Type B pancreatic cell (in vitro differentiated cells): ENCODE data around the gene CUX1. TPM values are rescaled to one million over a fixed set of nuclear protein-coding genes. Genes with fewer than 3 reads are reported as not detected.
"Not testable (repeated sequence)": the region's sequence is repeated elsewhere in the genome, so short reads cannot be mapped to it uniquely, and the experiment has no call there.

Source experiments
- DNase-seq: peaks from one replicate; pipeline ENCODE4 v3.0.0; 2021; ENCODE audit warnings: mixed read lengths; ENCODE audit not compliant: unreplicated experiment; ENCODE audit errors: extremely low spot score
- H3K27ac Mint-ChIP-seq: 2 replicates; pipeline ENCODE4 v1.8.0; 2021; ENCODE audit warnings: mild to moderate bottlenecking, mixed read lengths
- H3K27me3 Mint-ChIP-seq: 2 replicates; pipeline ENCODE4 v1.8.0; 2021; ENCODE audit warnings: mixed read lengths
- H3K36me3 Mint-ChIP-seq: 2 replicates; pipeline ENCODE4 v1.8.0; 2021; ENCODE audit warnings: mixed read lengths
- H3K4me1 Mint-ChIP-seq: one replicate; pipeline ENCODE4 v1.8.0; 2021; ENCODE audit warnings: mixed read lengths; ENCODE audit not compliant: unreplicated experiment
- H3K4me3 Mint-ChIP-seq: 2 replicates; pipeline ENCODE4 v1.8.0; 2021; ENCODE audit warnings: mild to moderate bottlenecking, mixed read lengths
- H3K9me3 Mint-ChIP-seq: 2 replicates; pipeline ENCODE4 v1.8.0; 2021; ENCODE audit warnings: mixed read lengths
- total RNA-seq: library from RNA; stranded (reverse); gene quantifications from 2 replicates; pipeline ENCODE4 v1.2.1, GENCODE V29; 2021; ENCODE audit warnings: low replicate concordance
- TF ChIP-seq, protein P1 (sequence below): fragments of 200-600 bp; sonication (generic); conservative IDR thresholded peaks from 2 replicates; pipeline ENCODE4 v1.5.0; 2021; ENCODE audit warnings: antibody characterized with exemption, mild to moderate bottlenecking

Gene CUX1
- total RNA-seq, 1 donor from 2014 or later, result 76.4 TPM

DNA sequence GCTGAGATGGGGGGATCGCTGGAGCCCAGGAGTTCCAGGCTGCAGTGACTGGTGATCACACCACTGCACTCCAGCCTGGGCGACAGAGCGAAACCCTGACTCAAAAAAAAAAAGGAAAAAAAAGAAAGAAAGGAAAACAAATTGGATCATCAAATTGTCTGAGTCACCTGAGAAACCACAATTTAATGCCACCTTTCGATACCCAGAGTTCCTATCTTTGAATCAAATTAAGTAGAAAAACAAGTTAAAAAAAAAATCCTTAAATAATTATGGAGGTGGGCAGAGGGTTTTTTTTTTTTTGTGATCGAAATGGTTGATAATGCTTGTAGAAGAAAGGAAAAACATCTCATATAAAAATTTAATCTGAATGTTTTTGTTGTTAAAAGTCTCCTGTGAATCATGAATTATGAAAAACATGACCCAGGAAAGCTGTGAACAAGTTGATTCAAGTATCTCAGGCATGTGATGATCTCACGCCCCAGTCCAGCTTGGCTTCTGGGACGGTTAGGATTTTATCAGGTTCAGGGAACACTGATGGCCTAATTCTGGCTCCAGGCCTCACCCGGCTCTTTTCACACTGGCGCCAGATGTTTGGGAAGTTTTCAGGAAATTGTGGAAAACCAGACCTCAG lies 25.3 kb upstream of the CUX1 start:
- Mint-ChIP-seq H3K36me3 (no peaks in the 10 kb centered on the region), H3K9me3 (no peaks in the 10 kb centered on the region), H3K4me3 (no peak overlapping the region), H3K4me1 (no peaks in the 10 kb centered on the region), H3K27me3 (peaks cover 4% of the 10 kb centered on the region), H3K27ac (no peak overlapping the region)
- no peak for DNase-seq
- TF ChIP-seq, protein P1, sequence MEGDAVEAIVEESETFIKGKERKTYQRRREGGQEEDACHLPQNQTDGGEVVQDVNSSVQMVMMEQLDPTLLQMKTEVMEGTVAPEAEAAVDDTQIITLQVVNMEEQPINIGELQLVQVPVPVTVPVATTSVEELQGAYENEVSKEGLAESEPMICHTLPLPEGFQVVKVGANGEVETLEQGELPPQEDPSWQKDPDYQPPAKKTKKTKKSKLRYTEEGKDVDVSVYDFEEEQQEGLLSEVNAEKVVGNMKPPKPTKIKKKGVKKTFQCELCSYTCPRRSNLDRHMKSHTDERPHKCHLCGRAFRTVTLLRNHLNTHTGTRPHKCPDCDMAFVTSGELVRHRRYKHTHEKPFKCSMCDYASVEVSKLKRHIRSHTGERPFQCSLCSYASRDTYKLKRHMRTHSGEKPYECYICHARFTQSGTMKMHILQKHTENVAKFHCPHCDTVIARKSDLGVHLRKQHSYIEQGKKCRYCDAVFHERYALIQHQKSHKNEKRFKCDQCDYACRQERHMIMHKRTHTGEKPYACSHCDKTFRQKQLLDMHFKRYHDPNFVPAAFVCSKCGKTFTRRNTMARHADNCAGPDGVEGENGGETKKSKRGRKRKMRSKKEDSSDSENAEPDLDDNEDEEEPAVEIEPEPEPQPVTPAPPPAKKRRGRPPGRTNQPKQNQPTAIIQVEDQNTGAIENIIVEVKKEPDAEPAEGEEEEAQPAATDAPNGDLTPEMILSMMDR, result no peak

DNA sequence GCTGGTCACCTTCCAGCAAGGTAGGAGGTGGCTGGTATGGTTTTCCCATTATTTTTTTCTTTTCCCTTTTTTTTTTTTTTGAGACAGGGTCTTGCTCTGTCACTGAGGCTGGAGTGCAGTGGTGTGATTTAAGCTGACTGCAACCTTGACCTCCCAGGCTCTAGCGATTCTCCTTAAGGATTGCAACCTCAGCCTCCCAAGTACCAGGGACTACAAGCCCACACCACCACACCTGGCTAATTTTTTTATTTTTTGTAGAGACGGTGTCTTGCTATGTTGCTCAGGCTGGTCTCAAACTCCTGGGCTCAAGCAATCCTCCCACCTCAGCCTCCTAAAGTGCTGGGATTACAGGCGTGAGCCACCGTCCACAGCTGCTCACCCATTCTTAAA lies 24.7 kb upstream of the CUX1 start:
- not testable (repeated sequence) for H3K4me3 Mint-ChIP-seq, H3K27ac Mint-ChIP-seq, H3K9me3 Mint-ChIP-seq

DNA sequence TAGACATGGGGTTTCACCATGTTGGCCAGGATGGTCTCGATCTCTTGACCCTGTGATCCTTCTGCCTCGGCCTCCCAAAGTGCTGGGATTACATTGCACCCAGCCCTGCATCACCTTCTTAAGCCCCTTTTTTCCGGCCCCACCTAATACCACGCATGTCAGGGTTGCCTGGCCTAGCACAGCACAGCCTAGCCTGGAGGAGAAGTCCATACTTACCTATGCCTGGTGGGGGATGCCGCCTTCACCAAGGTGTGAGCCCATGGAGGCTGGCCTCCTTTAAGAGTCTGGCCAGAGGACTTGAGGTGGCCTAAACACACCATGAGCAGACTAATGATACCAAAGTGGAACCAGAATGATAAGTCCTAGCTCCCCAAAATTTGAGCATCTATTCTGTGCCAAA lies 22.0 kb upstream of the CUX1 start:
- Mint-ChIP-seq H3K27ac (no peak overlapping the region), H3K4me3 (no peak overlapping the region), H3K27me3 (peaks cover 12% of the 10 kb centered on the region), H3K4me1 (no peaks in the 10 kb centered on the region), H3K9me3 (no peaks in the 10 kb centered on the region), H3K36me3 (no peaks in the 10 kb centered on the region)
- TF ChIP-seq, protein P1, result no peak
- no peak for DNase-seq

More for the DNA sequence above, 24.7 kb upstream of the CUX1 start:
- H3K27me3 Mint-ChIP-seq, H3K4me1 Mint-ChIP-seq, H3K36me3 Mint-ChIP-seq, DNase-seq: not testable (repeated sequence)

DNA sequence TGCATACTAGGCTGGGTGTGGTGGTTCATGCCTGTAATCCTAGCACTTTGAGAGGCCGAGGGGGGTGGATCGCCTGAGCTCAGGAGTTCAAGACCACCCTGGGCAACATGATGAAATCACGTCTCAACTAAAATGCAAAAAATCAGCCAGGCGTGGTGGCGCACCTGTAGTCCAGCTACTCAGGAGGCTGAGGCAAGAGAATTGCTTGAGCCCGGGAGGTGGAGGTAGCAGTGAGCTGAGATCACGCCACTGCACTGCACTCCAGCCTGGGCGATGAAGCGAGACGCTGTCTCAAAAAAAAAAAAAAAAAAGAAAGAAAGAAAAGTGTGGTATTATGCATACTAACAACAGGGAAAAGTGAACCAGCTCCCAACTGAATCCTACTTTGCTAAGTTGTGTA lies 19.3 kb upstream of the CUX1 start:
- peaks cover 26% of the 10 kb centered on the region for H3K27me3 Mint-ChIP-seq
- not testable (repeated sequence) for H3K4me1 Mint-ChIP-seq, DNase-seq, H3K36me3 Mint-ChIP-seq, H3K4me3 Mint-ChIP-seq, H3K9me3 Mint-ChIP-seq, H3K27ac Mint-ChIP-seq

DNA sequence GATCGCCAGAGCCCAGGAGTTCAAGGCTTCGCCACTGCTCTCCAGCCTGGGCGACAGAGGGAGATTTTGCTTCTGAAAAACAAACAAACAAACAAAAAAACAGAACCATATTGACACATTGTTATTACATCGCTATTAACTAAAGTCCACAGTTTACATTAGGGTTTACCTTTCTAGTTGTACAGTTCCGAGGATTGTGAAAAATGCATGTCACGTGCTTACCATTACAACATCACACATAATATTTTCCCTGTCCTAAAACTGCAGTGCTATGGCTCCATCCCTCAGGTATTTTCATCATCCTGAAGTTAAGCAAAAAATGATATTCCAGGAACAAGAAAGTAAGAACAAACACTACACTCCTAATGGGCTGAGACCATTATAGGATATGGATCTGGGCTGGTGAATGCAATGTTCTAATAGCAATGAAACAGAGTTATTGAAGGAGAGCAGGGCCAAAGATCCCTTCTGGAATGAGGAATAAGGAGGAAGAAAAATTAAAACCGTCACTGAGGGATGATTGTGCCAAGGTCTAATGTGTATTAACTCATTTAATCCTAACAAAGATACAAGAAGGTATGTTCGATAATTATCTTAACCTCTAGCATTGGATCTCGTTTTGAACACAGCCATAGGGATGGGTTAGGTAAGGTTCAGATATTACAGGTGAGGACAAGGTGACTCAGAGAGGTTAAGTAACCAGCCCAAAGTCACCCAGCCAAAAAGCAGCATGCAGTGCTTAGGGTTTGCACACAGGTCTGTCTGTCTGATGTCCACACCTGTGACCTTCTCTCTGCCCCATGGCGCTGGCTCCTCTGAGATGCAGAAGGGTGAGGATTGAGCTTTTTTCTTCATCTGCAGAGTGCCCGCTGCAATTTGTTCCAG lies 14.0 kb upstream of the CUX1 start:
- H3K27me3 Mint-ChIP-seq, result peaks cover 53% of the 10 kb centered on the region
- H3K9me3 Mint-ChIP-seq, result no peaks in the 10 kb centered on the region
- TF ChIP-seq, protein P1, result no peak
- H3K4me3 Mint-ChIP-seq, result no peak overlapping the region
- no peaks in the 10 kb centered on the region for H3K36me3 Mint-ChIP-seq
- no peak for DNase-seq
- peaks cover 11% of the 10 kb centered on the region for H3K4me1 Mint-ChIP-seq
- no peak overlapping the region for H3K27ac Mint-ChIP-seq

DNA sequence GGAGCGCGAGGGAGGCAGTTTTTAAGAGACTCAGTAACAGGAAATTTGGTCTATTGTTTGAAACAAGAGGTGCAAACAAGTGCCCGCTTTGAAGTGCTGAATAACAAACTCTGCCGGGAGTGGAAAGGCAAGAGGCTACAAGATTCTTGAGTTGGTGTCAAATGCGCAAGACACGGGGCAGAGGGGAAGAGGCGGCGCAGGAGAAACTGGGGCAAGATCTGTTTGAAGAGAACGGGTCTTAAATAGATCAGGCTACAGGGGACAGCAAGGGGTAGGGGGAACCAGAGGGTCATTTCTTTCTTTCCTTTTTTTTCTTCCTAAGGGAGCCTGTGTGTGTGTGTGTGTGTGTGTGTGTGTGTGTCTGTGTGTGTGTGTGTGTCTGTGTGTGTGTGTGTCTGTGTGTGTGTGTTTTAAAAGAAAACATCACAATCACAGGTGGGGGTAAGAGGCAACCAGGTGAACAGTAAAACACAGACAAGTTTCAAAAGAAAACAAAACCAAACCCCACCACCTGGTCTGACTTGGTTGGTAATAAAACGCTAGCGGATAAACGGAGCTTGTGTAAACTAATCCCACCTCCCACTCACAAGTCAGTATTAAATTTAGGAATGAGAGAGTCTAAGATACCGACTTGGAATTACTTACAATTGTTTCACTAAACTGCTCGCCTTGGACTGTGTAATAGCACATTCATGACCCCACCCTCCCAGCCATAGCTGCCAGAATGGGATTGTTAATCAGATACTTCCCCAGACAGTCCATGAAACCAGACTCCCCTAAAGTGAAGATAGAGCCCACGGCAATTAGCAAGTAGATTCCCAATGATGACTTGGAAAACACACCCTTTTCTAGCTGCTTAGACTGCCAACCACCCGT lies 13.1 kb upstream of the CUX1 start:
- peak overlapping the region; percentile 19 for H3K4me3 Mint-ChIP-seq
- no peak overlapping the region for H3K27ac Mint-ChIP-seq
- peaks cover 53% of the 10 kb centered on the region for H3K27me3 Mint-ChIP-seq
- no peak for DNase-seq
- TF ChIP-seq, protein P1, result no peak
- no peaks in the 10 kb centered on the region for H3K36me3 Mint-ChIP-seq
- no peaks in the 10 kb centered on the region for H3K9me3 Mint-ChIP-seq
- H3K4me1 Mint-ChIP-seq, result peaks cover 11% of the 10 kb centered on the region
